T follicular helper cell (primary cell): ENCODE measurements around the gene MELTF.

Experiments used
- DNase-seq: peaks from one replicate; pipeline ENCODE4 v3.0.0-alpha.2; 2020; ENCODE audit warnings: low read depth

Gene MELTF

DNA sequence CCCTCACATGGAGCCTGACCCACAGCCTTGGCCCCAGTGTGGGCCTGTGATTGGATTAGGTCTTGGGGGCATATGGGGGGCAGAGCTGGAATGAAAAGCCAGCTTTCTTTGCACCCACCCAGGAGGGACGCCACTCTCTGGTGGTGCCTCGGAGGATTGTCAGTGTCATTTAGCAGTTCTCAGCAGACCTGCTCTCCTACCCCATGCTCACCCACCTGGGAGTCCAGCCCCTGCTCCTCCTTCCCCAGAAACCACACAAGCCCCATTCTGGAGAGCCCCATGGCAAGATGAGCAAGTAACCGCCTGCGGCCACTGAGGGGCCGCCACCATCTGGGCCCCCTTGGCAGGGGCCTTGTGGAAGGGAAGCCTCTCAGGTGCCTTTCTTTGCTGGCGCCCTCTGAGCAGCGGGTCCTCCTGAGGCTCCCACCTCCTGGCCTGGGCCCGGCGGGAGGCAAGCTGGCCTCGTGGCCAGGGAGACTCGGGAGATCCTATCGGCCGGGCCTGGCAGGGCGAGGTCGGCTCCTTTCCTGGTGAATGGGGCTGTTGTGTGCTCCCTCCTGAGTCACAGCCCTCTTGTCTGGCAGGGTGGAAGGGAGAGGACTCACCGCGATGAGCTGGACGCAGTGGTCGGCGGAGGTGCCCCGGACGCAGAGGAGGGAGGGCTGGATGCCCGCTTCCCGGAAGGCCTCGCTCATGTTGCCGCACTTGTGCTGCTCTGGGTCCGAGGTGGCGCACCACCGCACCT is 2.3 kb downstream of the MELTF start:
- no peak for DNase-seq

DNA sequence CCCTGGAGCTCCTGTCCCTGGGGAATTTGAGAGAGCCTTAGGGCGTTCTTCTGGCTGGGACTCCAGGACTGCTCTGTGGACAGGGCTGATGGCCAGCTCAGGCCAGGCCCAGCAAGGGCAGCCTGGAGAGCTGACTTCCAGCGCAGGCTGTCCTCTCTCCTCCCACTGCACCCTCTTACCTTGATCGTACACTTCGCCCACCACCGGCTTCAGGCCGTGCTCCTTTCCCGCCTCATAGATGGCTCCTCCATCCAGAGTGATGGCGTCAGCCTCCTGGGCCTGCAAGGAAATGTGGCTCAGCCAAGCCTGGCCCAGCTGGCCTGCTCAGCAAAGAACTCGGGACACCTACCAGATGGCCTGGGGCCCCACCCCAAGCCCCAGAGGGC is 3.1 kb downstream of the MELTF start:
- DNase-seq, result no peak

GRCh38 chr3:197025736-197026480 is 3.7 kb downstream of the MELTF start:
- DNase-seq, result no peak

DNA sequence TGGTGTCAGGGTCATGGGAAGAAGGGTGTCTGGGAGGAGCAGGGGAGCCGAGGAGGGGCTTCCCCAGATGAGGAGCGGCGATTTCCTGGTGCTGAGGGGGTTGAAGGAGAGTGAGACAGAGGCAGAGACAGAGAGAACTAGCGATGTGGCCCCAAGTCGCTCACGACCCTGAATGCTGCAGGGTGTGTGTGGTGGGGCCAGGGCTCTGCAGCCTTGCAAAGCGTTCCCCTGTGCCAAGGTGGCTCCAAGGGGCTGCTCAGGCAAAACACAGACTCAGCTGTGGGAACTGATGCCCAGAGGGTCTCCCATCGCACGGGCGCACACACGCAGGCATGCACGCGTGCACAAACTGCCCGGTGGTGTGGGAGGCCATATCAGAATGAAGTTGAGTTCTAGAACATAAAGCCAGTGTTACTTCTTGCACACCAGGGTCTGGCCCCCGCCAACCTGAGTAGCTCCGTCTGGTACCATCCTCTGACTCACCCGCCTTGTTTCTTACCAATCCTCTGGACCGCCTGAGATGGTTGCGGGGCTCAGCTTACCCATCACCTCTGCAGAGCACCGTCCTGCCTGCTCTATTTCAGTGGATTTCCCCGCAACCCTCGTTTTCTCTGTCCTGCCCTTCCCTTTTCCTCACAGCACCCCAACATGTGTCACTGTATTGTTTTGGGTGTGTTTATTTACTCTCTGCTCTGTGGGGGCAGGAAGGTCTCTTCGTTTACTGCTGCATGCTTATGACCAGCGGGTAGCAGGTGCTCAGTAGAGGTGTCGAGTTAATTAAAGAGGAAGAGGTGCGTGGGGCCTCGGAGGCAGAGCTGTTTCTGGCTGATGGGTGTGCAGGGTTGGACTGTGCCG is 4.5 kb downstream of the MELTF start:
- no peak for DNase-seq

DNA sequence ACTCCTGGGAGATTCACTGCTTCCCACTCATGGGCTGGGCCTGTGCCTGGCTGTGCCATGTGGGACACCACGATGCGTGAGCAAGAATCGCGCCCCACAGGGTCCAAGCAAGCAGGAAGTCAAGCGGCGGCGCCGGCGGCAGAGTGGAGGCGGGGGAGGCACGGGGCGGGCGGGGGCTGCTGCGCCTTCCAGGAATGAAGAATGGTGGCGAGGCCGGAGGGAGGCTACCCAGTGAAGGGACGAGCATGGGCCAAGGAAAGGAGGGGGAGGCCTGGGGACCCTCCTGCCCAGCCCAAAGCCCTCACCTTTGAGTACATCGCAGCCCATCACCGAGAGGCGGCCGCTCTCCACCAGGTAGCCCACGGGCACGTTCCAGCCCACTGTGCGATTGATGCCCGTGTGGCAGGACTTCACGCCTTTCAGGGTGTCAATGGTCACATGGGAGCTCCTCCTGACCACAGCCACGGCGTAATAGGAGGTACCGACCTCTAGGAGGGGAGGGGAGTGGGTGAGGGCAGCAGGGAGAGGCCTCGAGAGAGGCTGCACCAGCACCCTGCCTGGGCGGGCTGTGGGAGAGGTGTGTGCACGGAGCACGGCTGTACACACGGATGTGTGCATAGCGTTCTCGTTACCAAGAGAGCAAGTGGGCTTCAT is 5.5 kb downstream of the MELTF start:
- no peak for DNase-seq

DNA sequence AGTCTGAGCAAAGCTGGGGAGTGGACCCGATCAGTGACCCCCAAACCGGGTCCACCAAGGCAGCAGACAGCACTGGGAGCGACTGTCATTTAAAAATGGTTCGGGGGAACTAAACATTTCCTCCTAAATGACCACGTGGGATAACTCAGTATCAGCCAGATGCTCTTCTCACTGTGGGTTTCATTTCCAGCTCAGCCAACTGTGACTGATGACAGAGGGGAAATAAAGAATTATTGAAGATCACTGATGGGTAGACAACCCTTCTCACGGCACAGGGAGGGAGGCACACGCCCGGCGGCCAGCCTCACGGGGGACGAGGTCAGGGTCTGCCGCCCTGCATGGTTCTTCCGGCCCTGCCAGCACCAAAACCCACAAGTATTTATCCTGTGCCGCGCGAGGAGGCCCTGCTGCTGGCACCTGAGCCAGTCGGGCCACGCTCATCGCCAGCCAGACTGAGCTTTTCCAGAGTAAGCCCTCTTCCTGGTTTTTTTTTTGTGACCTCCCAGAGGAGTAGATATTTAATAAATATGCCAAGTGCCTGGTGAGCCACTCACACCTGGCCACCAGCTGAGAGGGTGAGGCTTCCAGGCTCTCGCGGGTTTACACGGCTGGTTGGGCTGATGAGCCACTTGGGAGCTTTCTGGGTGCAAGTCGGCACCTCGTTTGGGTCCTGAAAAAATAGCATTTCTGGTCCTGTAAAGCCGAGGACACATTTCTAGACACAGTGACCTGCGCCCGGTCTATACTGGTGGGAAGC is 6.2 kb downstream of the MELTF start:
- no peak for DNase-seq

- no peak for DNase-seq
These were observed 7.0 kb downstream of the MELTF start for GRCh38 chr3:197022405-197023231.

- no peak for DNase-seq
These were observed 7.8 kb downstream of the MELTF start for GRCh38 chr3:197021729-197022404.

DNA sequence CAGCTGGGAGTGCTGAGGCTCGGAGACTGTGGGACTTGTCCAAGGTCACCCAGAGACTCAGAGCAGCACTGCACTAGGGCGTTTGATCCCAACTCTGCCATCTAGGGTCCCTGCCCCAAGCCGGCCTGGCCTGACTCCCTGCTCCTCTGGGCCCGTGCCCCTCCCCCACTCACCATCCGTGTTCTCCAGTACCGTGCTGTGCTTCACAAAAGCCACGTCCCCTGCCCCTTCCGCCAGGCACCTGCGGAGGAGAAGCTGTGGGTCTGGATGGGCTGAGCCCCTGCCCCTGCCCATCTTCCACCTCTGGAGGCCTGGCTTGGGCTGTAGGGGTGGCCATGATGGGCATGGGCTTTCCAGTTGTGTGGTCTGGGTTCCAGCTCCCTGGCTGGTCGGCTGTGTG is 8.4 kb downstream of the MELTF start:
- DNase-seq, result no peak

DNA sequence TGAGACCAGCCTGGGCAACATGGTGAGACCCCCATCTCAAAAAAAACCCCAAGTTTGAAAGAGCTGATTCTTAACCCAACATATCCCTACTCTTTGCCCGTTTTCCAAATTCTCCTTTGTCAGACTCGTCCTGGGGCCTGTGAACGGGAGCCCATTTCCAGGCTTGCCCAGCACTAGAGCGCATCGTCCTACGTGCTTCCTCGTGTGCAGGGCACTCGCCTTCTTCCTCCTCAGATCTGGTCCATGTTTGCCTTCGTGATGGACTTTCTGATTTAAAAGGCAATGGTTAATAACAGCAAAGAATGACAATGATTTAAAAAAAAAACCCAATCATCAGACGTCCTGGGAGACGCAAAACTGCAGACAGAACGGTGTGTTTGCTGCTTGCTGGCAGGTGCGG is 10.1 kb downstream of the MELTF start:
- DNase-seq, result no peak

DNA sequence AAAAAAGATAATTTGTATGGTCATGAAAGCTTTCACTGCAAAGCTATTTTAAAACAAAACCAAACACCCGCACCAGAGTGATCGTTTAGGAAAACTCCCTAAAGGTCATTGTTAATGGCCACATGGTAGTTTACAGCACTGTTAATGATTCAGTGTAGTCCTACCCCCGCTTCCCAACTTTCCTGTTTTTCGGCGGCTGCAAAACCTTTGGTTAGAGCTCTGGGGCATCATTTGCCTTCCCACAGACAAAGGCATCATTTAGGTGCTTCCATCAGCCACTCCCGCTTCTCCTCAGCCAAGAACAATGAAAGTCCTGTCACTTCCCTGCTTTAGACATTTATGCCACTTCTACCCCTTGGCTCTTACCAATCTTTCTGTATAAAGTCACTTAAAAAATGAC is 10.6 kb downstream of the MELTF start:
- DNase-seq, result no peak

- DNase-seq, result no peak
These were observed 12.6 kb downstream of the MELTF start for GRCh38 chr3:197017003-197017402.

- DNase-seq, result no peak
These were observed 13.6 kb downstream of the MELTF start for GRCh38 chr3:197015790-197016736.

- no peak for DNase-seq
These were observed 14.6 kb downstream of the MELTF start for GRCh38 chr3:197014942-197015575.

DNA sequence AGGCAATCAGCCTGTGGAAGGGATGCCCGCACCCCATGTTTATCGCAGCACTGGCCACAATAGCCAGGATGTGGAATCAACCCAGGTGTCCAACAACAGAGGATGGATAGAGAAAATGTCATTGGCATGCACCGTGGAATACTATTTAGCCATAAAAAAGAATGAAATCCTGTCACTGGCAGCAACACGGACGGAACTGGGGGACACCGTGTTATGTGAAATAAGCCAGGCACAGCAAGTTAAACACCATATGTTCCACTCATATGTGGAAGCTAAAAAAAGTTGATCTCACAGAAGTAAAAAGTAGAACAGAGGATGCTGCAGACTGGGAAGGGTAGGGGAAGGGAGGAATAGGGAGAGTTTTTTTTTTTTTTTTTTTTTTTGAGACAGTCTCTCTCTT is 15.6 kb downstream of the MELTF start:
- no peak for DNase-seq

GRCh38 chr3:197012540-197012883 is 17.1 kb downstream of the MELTF start:
- no peak for DNase-seq

DNA sequence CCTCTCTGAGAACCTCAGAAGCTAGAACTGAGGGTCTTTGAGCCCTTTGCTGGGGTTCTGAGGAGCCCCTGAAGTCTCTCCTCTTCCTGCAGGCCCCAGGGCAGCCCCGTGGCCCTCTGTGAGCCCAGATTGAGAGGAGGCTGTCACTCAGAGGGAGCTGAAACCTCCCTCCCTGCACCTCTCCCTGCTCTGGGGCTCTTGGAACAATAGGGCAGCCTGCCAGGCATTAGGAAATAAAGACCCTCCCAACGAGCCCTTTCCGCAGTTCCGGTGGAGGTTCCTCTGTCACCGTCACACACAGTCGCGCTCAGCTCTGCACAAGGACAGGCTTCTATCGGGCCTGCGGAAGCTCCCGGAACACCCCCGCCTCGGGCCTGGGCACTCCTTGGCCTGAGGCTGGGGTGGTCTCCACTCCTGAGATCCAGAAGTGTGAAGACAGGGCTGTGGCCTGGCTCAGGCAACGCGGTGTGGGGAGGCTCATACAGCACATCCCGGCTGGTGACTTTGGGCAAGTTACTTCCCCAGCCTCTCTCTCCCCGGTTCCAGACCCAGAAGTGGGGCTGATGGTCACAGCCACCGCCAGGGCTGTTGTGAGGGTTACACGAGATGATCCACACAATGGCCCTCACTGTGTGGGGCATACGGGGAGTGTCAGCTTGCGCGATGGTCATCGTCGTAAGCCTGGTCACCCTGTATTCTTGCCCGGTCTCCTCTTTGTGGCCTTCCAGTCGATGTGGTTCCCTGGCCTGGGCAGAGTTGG is 17.7 kb downstream of the MELTF start:
- no peak for DNase-seq
